ENCODE data around the gene ANXA6.
A peak's percentile ranks its signal among the peaks of the same experiment; 100 is the strongest.

Gene ANXA6

GRCh38 chr5:151140686-151141459, 16.7 kb downstream of the ANXA6 start:
- H3K4me3 ChIP-seq (ENCODE audit: low read length in 2 of 2), result peak overlapping the region in 1 of 2 donors; percentile 60
- H3K4me1 ChIP-seq (ENCODE audit: control insufficient read depth, insufficient read depth, low read length), result peaks cover 55% of the 10 kb centered on the region
- no peaks in the 10 kb centered on the region for H3K9me3 ChIP-seq (ENCODE audit: control insufficient read depth in 2 of 2, low read length in 2 of 2)
- H3K36me3 ChIP-seq (ENCODE audit: control insufficient read depth in 2 of 2, insufficient read depth in 2 of 2, low read length in 2 of 2), result peaks cover 43 to 57% of the 10 kb centered on the region in 2 donors
- H3K27me3 ChIP-seq (ENCODE audit: control insufficient read depth in 1 of 2, insufficient read depth in 2 of 2, low read length in 2 of 2), result no peaks in the 10 kb centered on the region
- H3K9ac ChIP-seq (ENCODE audit: low read length in 2 of 2), result peak overlapping the region; percentile 36 to 47
- H3K27ac ChIP-seq (ENCODE audit: low read length), result peak overlapping the region; percentile 60

- Histone ChIP-seq H3K9ac (ENCODE audit: low read length in 2 of 2) (no peak overlapping the region), H3K4me1 (ENCODE audit: control insufficient read depth, insufficient read depth, low read length) (peaks cover 42% of the 10 kb centered on the region), H3K27ac (ENCODE audit: low read length) (no peak overlapping the region), H3K4me3 (ENCODE audit: low read length in 2 of 2) (no peak overlapping the region), H3K36me3 (ENCODE audit: control insufficient read depth in 2 of 2, insufficient read depth in 2 of 2, low read length in 2 of 2) (peaks cover 50 to 63% of the 10 kb centered on the region in 2 donors), H3K9me3 (ENCODE audit: control insufficient read depth in 2 of 2, low read length in 2 of 2) (no peaks in the 10 kb centered on the region), H3K27me3 (ENCODE audit: control insufficient read depth in 1 of 2, insufficient read depth in 2 of 2, low read length in 2 of 2) (no peaks in the 10 kb centered on the region)
Observed at GRCh38 chr5:151139646-151140045, 17.9 kb downstream of the ANXA6 start.

GRCh38 chr5:151139015-151139414, 18.6 kb downstream of the ANXA6 start:
- Histone ChIP-seq H3K9me3 (ENCODE audit: control insufficient read depth in 2 of 2, low read length in 2 of 2) (no peaks in the 10 kb centered on the region), H3K9ac (ENCODE audit: low read length in 2 of 2) (no peak overlapping the region), H3K4me3 (ENCODE audit: low read length in 2 of 2) (no peak overlapping the region), H3K27me3 (ENCODE audit: control insufficient read depth in 1 of 2, insufficient read depth in 2 of 2, low read length in 2 of 2) (no peaks in the 10 kb centered on the region), H3K36me3 (ENCODE audit: control insufficient read depth in 2 of 2, insufficient read depth in 2 of 2, low read length in 2 of 2) (peaks cover 52 to 67% of the 10 kb centered on the region in 2 donors), H3K27ac (ENCODE audit: low read length) (no peak overlapping the region), H3K4me1 (ENCODE audit: control insufficient read depth, insufficient read depth, low read length) (peaks cover 36% of the 10 kb centered on the region)

GRCh38 chr5:151138114-151138513, 19.5 kb downstream of the ANXA6 start:
- peaks cover 61 to 66% of the 10 kb centered on the region in 2 donors for H3K36me3 ChIP-seq (ENCODE audit: control insufficient read depth in 2 of 2, insufficient read depth in 2 of 2, low read length in 2 of 2)
- H3K9me3 ChIP-seq (ENCODE audit: control insufficient read depth in 2 of 2, low read length in 2 of 2), result no peaks in the 10 kb centered on the region
- no peak overlapping the region for H3K27ac ChIP-seq (ENCODE audit: low read length)
- no peak overlapping the region for H3K9ac ChIP-seq (ENCODE audit: low read length in 2 of 2)
- H3K4me1 ChIP-seq (ENCODE audit: control insufficient read depth, insufficient read depth, low read length), result peaks cover 29% of the 10 kb centered on the region
- no peaks in the 10 kb centered on the region for H3K27me3 ChIP-seq (ENCODE audit: control insufficient read depth in 1 of 2, insufficient read depth in 2 of 2, low read length in 2 of 2)
- H3K4me3 ChIP-seq (ENCODE audit: low read length in 2 of 2), result no peak overlapping the region

- Histone ChIP-seq H3K9ac (ENCODE audit: low read length in 2 of 2) (no peak overlapping the region), H3K27me3 (ENCODE audit: control insufficient read depth in 1 of 2, insufficient read depth in 2 of 2, low read length in 2 of 2) (no peaks in the 10 kb centered on the region), H3K9me3 (ENCODE audit: control insufficient read depth in 2 of 2, low read length in 2 of 2) (no peaks in the 10 kb centered on the region), H3K4me3 (ENCODE audit: low read length in 2 of 2) (no peak overlapping the region), H3K36me3 (ENCODE audit: control insufficient read depth in 2 of 2, insufficient read depth in 2 of 2, low read length in 2 of 2) (peaks cover 69% of the 10 kb centered on the region in 2 donors), H3K4me1 (ENCODE audit: control insufficient read depth, insufficient read depth, low read length) (peaks cover 20% of the 10 kb centered on the region), H3K27ac (ENCODE audit: low read length) (no peak overlapping the region)
Observed at GRCh38 chr5:151137067-151137825, 20.3 kb downstream of the ANXA6 start.

- H3K27me3 ChIP-seq (ENCODE audit: control insufficient read depth in 1 of 2, insufficient read depth in 2 of 2, low read length in 2 of 2), result no peaks in the 10 kb centered on the region
- H3K36me3 ChIP-seq (ENCODE audit: control insufficient read depth in 2 of 2, insufficient read depth in 2 of 2, low read length in 2 of 2), result peaks cover 86 to 91% of the 10 kb centered on the region in 2 donors
- H3K4me3 ChIP-seq (ENCODE audit: low read length in 2 of 2), result no peak overlapping the region
- no peaks in the 10 kb centered on the region for H3K9me3 ChIP-seq (ENCODE audit: control insufficient read depth in 2 of 2, low read length in 2 of 2)
- H3K4me1 ChIP-seq (ENCODE audit: control insufficient read depth, insufficient read depth, low read length), result no peaks in the 10 kb centered on the region
- H3K27ac ChIP-seq (ENCODE audit: low read length), result no peak overlapping the region
- no peak overlapping the region for H3K9ac ChIP-seq (ENCODE audit: low read length in 2 of 2)
Observed at GRCh38 chr5:151134228-151134627, 23.4 kb downstream of the ANXA6 start.

GRCh38 chr5:151132963-151133362, 24.6 kb downstream of the ANXA6 start:
- peaks cover 85 to 89% of the 10 kb centered on the region in 2 donors for H3K36me3 ChIP-seq (ENCODE audit: control insufficient read depth in 2 of 2, insufficient read depth in 2 of 2, low read length in 2 of 2)

GRCh38 chr5:151130922-151131891, 26.4 kb downstream of the ANXA6 start:
- H3K4me1 ChIP-seq (ENCODE audit: control insufficient read depth, insufficient read depth, low read length), result peaks cover 8% of the 10 kb centered on the region
- H3K27ac ChIP-seq (ENCODE audit: low read length), result no peak overlapping the region
- H3K9ac ChIP-seq (ENCODE audit: low read length in 2 of 2), result no peak overlapping the region
- H3K9me3 ChIP-seq (ENCODE audit: control insufficient read depth in 2 of 2, low read length in 2 of 2), result no peaks in the 10 kb centered on the region
- H3K27me3 ChIP-seq (ENCODE audit: control insufficient read depth in 1 of 2, insufficient read depth in 2 of 2, low read length in 2 of 2), result no peaks in the 10 kb centered on the region
- peaks cover 79 to 85% of the 10 kb centered on the region in 2 donors for H3K36me3 ChIP-seq (ENCODE audit: control insufficient read depth in 2 of 2, insufficient read depth in 2 of 2, low read length in 2 of 2)
- H3K4me3 ChIP-seq (ENCODE audit: low read length in 2 of 2), result no peak overlapping the region

More at GRCh38 chr5:151132963-151133362, 24.6 kb downstream of the ANXA6 start:
- Histone ChIP-seq H3K27ac (ENCODE audit: low read length) (no peak overlapping the region), H3K9me3 (ENCODE audit: control insufficient read depth in 2 of 2, low read length in 2 of 2) (no peaks in the 10 kb centered on the region), H3K27me3 (ENCODE audit: control insufficient read depth in 1 of 2, insufficient read depth in 2 of 2, low read length in 2 of 2) (no peaks in the 10 kb centered on the region), H3K9ac (ENCODE audit: low read length in 2 of 2) (no peak overlapping the region), H3K4me1 (ENCODE audit: control insufficient read depth, insufficient read depth, low read length) (no peaks in the 10 kb centered on the region), H3K4me3 (ENCODE audit: low read length in 2 of 2) (no peak overlapping the region)

GRCh38 chr5:151130235-151130921, 27.2 kb downstream of the ANXA6 start:
- Histone ChIP-seq H3K36me3 (ENCODE audit: control insufficient read depth in 2 of 2, insufficient read depth in 2 of 2, low read length in 2 of 2) (peaks cover 78 to 83% of the 10 kb centered on the region in 2 donors), H3K27ac (ENCODE audit: low read length) (no peak overlapping the region), H3K9ac (ENCODE audit: low read length in 2 of 2) (no peak overlapping the region), H3K9me3 (ENCODE audit: control insufficient read depth in 2 of 2, low read length in 2 of 2) (no peaks in the 10 kb centered on the region), H3K4me3 (ENCODE audit: low read length in 2 of 2) (no peak overlapping the region), H3K27me3 (ENCODE audit: control insufficient read depth in 1 of 2, insufficient read depth in 2 of 2, low read length in 2 of 2) (no peaks in the 10 kb centered on the region), H3K4me1 (ENCODE audit: control insufficient read depth, insufficient read depth, low read length) (peaks cover 11% of the 10 kb centered on the region)

- Histone ChIP-seq H3K27ac (ENCODE audit: low read length) (no peak overlapping the region), H3K4me3 (ENCODE audit: low read length in 2 of 2) (no peak overlapping the region), H3K9me3 (ENCODE audit: control insufficient read depth in 2 of 2, low read length in 2 of 2) (no peaks in the 10 kb centered on the region), H3K4me1 (ENCODE audit: control insufficient read depth, insufficient read depth, low read length) (peaks cover 20% of the 10 kb centered on the region), H3K36me3 (ENCODE audit: control insufficient read depth in 2 of 2, insufficient read depth in 2 of 2, low read length in 2 of 2) (peaks cover 68 to 74% of the 10 kb centered on the region in 2 donors), H3K27me3 (ENCODE audit: control insufficient read depth in 1 of 2, insufficient read depth in 2 of 2, low read length in 2 of 2) (no peaks in the 10 kb centered on the region), H3K9ac (ENCODE audit: low read length in 2 of 2) (no peak overlapping the region)
Observed at GRCh38 chr5:151128817-151129216, 28.8 kb downstream of the ANXA6 start.
